GM18511 (cell line): ENCODE measurements around the gene MTG2.

Experiments
- ATAC-seq: cut with Tn5 transposase; IDR thresholded peaks from one replicate; pipeline ENCODE4 v1.9.1; 2021; ENCODE audit warnings: mild to moderate bottlenecking, moderate library complexity; ENCODE audit not compliant: unreplicated experiment

MTG2 gene

GRCh38 chr20:62216636-62217566 lies 34.1 kb downstream of the MTG2 start:
- ATAC-seq, result no peak

GRCh38 chr20:62217913-62218773 lies 35.3 kb downstream of the MTG2 start:
- ATAC-seq, result no peak

GRCh38 chr20:62219101-62219991 lies 36.5 kb downstream of the MTG2 start:
- ATAC-seq, result no peak

DNA sequence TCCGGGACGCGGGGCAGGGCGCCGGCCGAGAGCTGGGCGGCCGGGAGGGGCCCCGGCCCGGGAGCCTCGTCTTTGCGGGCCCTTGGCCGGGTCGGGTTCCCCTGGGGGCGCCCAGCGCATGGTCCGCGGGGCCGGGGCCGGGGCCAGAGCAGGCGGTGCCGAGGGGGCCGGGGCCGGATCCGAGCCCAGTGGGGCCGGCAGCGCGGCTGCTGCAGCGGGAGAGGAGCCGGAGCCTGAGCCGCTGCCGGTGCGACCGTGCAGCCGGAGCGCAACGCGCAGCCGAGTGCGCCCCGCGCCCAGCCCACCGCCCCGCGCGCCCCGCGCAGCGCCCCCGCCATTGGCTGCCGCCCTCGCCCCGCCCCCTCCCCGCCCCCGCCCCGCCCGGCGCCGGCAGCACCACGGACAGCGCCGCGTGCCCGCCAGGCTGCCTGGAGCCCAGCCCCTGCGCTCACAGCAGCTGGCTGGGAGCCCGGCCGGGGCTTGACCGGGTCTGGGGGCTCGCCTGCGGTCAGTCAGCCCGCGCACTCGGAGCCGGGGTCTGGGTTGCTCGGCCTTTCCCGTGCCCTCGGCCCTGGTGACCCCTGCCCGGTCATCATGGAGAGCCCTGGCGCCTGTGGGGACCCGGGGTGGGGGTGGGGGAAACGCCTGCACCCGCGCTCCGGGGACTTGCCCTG lies 37.3 kb downstream of the MTG2 start, which contains the start of gene HRH3:
HRH3 (minus strand) TSS at position 287 of the 674 bp plus-strand sequence. CDS start 308 bp downstream, outside the sequence.
- ATAC-seq, result no peak

DNA sequence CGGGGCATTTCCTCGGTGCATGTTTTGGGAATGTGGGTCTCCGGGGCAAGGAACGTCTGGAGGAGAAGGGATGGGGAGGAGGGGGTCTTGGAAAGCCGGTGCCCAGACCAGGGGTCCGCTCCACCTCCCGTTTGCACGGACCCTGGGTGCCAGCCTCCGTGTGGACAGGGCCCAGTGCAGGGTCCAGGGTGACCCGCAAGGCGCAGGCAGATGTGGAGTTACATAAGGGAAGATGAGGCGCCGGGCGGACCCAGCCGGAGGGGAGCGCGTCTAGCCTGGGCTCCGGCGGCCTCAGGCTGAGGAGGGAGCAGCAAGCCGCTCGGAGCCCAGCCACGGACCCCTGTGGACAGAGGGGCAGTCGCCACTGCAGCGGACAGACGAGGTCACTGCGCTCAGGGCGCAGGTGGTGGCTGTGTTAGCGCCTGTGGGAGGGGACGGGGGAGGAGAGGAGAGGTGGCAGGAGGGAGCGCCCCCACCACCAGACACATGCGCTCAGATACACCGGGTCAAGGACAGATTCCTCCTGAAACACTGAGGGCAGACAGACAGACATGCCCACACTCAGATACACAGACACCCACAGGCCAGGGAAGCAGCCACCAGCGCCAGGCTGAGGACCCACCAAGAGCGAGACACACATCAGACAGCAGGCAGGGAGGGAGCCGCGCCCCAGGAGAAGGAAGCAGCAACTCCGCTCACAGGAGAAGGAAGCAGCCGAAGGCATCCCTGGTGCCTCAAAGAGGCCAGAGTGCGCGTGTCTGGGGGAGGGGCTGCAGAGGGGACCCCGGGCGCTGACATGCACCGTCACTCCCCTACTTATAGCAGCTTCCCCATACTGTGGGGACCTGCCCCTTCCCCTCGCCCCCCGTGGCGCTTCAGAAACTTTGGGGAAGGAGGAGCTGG lies 38.1 kb downstream of the MTG2 start:
- ATAC-seq, result no peak

GRCh38 chr20:62222266-62222850 lies 39.5 kb downstream of the MTG2 start:
- no peak for ATAC-seq

DNA sequence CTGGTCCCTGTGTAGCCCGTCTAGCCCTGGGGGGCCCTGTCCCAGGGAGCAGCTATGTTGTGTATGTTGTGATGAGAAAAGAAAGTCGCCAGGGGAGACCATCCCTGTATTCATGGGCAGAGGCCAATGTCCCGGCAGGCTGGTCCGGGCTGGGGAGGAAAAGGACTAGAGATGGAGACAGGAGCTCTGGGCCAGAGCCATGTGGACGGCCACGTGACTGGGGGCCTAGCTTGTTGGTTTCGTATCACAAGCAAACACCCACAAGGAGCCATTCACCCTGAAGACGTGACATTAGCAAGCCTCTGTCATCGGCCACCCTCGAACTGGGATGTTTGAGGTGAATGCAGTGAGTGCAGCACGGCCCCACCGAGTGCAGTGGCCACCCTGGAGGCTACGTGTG lies 40.1 kb downstream of the MTG2 start:
- ATAC-seq, result no peak

- no peak for ATAC-seq
Measured at GRCh38 chr20:62223571-62223970, 40.7 kb downstream of the MTG2 start.

- no peak for ATAC-seq
Measured at GRCh38 chr20:62224113-62224855, 41.5 kb downstream of the MTG2 start.

GRCh38 chr20:62225026-62225425 lies 42.2 kb downstream of the MTG2 start:
- ATAC-seq, result no peak

GRCh38 chr20:62225820-62226635 lies 43.2 kb downstream of the MTG2 start:
- ATAC-seq, result no peak

DNA sequence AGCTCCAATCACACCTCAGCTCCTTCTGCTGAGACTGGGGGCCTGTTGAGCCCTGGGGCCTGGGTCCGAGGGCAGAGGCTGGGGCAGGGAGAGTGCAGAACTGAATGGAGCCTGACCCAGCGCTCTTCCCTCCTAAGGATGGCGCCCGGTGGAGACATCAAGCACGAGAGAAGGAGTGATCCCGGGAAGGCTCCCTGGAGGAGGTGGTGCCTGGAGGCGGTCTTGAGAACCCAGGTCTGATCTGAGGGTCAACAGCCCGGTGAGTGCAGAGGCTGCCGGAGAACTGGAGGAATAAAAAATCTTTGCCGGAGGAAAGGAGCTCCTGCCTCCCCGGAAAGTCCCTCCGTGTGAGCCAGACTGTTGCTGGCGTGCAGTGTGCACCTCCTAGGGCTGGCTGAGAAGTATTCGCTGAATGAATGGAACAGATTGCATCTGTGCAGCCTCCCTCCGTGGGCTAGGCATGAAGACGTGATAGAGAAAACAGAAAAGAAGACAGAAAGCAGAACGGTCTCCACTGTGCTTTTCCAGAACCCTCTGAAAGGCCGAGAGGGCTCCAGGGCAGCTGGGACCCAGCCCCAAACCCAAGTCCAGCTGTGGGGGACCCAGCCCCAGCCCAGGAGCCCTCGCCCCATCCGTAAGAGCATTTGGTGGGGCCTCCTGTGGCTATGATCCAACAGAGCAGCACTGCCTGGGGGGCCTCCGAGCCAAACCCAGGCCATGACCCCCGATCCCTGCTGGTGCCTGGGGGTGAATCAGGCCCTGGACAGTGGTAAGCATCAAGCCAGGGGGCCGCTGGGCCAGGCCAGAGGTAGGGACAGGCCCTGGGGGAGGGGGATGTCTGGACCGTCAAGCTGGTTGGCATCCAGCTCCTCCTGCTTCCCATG lies 44.1 kb downstream of the MTG2 start:
- no peak for ATAC-seq

DNA sequence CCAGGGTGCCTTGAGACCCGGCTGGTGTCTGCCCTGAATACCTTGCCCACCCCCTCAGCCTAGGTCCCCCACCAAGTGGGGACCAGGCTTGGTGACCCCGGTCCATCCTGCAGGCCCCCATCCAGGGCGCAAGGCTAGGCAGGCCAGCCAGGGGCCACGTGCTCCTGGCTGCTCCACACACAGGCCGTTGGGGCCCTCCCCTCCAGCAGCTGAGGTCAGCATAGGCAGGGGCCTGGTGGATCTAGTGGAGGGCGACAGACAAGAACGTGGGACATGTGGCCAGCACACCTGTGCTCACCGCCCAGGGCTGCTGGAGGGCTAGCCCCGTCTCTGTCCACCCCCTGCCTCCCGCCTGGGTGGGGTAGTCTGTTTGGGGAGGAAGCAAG lies 44.8 kb downstream of the MTG2 start:
- ATAC-seq, result no peak

- no peak for ATAC-seq
Measured at GRCh38 chr20:62227977-62228958, 45.4 kb downstream of the MTG2 start.

DNA sequence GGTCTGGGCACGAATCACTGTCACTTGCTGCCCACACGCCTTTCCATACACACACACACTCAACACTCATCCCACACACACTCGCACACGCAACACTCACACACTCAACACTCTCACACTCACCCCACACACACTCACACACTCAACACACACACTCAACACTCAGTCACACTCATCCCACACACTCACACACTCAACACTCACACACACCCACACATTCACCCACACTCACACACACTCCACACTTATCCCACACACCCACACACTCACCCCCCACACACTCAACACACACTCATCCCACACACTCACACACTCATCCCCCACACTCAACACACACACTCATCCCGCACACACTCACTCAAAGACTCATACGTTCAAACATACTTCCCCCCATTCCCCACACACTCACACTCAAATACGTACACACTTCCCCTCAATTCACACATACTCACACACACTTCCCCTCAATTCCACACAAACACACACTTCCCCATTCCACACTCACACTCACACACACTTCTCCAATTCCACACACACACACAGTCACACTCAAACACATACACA lies 46.2 kb downstream of the MTG2 start:
- no peak for ATAC-seq
